Prostate gland (tissue), 2 donors: ENCODE data around the gene GPX8.

Experiments used
- POLR2AphosphoS5 ChIP-seq: sonication (generic); formaldehyde crosslinking; IDR thresholded peaks from one replicate; pipeline ENCODE4 v1.6.1; 2017; ENCODE audit warnings: antibody characterized with exemption
- TF ChIP-seq, protein P1 (sequence below), 4 experiments: fragments of 200-600 bp in 2 of 4; fragments of 450-650 bp in 2 of 4; sonication (generic) in 2 of 4; IDR thresholded peaks; 1 replicate in 3 of 4; 2 replicates in 1 of 4; pipeline ENCODE4 v1.5.1; 2016 to 2019; ENCODE audit warnings: antibody characterized with exemption in 4 of 4, mild to moderate bottlenecking in 2 of 4, moderate library complexity in 2 of 4

GRCh38 chr5:55134053-55134722, 25.8 kb upstream of the GPX8 start:
- TF ChIP-seq, protein P1, sequence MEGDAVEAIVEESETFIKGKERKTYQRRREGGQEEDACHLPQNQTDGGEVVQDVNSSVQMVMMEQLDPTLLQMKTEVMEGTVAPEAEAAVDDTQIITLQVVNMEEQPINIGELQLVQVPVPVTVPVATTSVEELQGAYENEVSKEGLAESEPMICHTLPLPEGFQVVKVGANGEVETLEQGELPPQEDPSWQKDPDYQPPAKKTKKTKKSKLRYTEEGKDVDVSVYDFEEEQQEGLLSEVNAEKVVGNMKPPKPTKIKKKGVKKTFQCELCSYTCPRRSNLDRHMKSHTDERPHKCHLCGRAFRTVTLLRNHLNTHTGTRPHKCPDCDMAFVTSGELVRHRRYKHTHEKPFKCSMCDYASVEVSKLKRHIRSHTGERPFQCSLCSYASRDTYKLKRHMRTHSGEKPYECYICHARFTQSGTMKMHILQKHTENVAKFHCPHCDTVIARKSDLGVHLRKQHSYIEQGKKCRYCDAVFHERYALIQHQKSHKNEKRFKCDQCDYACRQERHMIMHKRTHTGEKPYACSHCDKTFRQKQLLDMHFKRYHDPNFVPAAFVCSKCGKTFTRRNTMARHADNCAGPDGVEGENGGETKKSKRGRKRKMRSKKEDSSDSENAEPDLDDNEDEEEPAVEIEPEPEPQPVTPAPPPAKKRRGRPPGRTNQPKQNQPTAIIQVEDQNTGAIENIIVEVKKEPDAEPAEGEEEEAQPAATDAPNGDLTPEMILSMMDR (IDR thresholded peaks at IDR 0.05): no peak
- no peak for TF ChIP-seq POLR2AphosphoS5
